GM12864 (cell line): ENCODE data around the gene GMPPA.
A peak's percentile ranks its signal among the peaks of the same experiment; 100 is the strongest.

ENCODE experiments used
- DNase-seq: peaks from one replicate; pipeline ENCODE4 v3.0.0-alpha.2; 2011; ENCODE audit warnings: low read depth
- H3K4me3 ChIP-seq: 2 replicates; pipeline ENCODE4 v1.5.1; 2011; ENCODE audit warnings: mild to moderate bottlenecking, low read depth, low read length, control low read depth
- TF ChIP-seq, protein P1 (sequence below): IDR thresholded peaks from 2 replicates; pipeline ENCODE4 v1.5.1; 2011; ENCODE audit warnings: low read depth, mild to moderate bottlenecking, moderate library complexity, low read length, control low read depth, inconsistent platforms; ENCODE audit errors: missing control alignments

GMPPA gene

DNA sequence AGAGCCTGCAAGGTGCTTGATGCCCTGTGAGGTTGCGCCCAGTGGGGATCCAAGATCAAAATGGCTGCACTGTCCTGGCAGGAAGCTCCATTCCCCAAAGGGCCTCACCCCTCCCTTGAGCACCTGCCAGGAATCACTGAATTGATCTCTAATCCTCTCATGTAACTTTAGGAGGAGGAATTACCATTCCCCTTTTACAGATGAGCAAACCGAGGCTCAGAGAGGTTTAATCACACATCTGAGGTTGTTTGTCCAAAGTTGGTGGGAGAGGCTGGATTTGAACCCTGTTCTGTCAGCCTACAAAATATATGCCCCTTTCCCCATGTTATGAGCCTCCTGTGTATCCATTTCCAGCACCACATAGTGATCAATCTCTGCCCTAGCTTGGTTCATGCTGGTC, 26.1 kb downstream of the GMPPA start:
- TF ChIP-seq, protein P1, sequence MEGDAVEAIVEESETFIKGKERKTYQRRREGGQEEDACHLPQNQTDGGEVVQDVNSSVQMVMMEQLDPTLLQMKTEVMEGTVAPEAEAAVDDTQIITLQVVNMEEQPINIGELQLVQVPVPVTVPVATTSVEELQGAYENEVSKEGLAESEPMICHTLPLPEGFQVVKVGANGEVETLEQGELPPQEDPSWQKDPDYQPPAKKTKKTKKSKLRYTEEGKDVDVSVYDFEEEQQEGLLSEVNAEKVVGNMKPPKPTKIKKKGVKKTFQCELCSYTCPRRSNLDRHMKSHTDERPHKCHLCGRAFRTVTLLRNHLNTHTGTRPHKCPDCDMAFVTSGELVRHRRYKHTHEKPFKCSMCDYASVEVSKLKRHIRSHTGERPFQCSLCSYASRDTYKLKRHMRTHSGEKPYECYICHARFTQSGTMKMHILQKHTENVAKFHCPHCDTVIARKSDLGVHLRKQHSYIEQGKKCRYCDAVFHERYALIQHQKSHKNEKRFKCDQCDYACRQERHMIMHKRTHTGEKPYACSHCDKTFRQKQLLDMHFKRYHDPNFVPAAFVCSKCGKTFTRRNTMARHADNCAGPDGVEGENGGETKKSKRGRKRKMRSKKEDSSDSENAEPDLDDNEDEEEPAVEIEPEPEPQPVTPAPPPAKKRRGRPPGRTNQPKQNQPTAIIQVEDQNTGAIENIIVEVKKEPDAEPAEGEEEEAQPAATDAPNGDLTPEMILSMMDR: no peak
- H3K4me3 ChIP-seq: no peak overlapping the region
- DNase-seq: no peak

DNA sequence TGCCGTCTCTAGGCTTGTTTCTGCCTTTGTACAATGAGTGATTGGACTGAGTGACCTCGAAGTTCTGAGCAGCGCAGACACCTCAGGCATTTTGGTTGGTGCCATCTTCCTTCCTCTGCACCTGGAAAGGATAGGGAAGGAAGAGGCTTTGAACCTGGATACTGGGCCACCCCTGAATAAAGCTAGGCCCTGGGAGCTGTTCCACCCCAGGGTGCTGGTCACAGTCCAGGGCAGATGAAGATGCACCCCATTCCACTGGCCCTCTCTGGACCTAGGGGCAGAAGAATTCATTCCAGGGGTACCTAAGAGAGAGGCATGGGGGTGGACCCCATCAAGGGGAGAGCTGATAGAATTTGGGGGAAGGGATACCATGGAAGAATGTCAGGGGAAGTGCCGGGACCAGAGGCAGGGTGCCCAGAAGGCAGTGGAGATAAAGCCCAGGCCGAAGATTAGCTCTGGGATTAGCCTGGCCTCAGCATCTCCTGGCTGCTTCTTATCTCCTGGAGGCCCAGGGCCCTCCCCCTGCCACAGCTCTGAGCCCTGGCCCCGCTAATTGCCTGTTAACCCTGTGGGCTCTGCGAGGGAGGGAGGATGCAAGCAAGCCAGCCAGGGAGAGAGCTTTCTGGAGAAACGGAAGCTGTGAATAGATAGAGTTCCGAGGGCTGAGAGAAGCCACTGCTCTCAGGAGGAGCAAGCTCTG, 27.0 kb downstream of the GMPPA start:
- TF ChIP-seq, protein P1: no peak
- H3K4me3 ChIP-seq: no peak overlapping the region
- no peak for DNase-seq

DNA sequence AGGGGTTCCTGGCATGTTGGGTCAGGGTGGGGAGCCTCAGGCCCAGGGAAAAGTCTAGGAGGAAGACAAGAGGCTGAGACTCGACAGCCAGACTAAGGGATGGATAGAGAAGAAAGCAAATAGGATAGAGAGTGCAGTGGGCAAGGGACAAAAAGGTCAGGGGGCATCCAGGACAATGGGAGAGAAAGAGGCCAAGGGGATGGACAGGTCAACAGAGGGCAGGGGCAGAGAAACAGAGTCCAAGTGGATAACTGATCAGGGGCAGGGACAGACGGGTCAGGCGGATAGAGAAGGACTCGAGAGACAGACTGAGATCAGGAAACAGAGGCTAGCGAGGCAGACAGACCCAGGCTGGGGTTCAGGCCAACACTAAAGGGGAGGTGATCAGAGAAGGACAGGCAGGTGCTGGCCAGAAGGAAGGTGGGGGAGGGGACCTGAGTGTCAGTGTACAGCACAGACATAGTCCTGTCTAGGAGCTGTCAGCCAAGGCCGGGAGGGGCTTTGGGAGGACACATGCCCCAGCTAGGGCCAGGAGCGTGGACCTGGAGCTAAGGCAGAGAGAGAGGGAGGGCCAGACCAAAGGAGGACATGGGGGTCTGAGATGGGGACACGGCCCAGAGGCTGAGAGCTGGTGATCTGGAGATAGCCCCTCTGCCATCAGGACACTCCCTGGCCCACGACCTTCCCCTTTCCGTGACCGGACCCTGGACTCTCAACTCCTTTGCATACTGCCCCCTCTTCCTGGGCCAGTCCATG, 27.8 kb downstream of the GMPPA start:
- TF ChIP-seq, protein P1: no peak
- no peak overlapping the region for H3K4me3 ChIP-seq
- no peak for DNase-seq

DNA sequence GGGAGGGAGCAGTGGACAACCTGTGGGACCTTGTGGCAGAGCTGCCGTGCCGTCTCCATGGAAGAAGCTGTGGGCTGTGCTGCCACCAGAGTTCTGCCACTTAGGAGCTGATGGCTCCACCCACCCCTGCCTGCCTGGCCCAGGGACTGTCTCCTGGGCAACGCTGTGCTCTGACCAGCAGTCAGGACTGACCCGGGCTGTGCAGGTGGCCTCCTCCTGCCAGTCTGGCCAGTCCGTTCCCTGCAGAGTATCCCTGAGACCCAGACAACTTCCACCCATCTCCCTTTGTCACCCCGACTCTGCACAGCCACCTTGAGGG, 28.3 kb downstream of the GMPPA start:
- DNase-seq: no peak
- TF ChIP-seq, protein P1: no peak
- H3K4me3 ChIP-seq: no peak overlapping the region

DNA sequence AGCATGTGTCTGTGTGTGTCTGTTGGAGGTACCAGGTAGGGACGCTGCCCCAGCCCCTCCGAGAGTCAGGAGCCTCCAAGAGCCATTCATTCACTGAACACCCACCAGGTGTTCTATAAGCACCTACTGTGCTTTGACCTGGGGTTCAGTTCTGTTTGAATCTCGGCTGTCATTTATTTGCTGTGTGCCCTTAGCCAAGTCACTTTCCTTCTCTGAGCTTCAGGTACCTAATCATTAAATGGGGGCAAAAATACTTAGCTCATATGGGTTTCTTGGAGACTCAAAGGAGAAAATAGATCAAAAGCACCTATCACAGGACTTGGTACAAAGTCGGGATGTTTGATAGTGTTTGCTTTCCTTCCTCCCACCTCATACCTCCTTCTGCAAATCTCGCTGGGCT, 28.8 kb downstream of the GMPPA start:
- TF ChIP-seq, protein P1: no peak
- no peak for DNase-seq
- no peak overlapping the region for H3K4me3 ChIP-seq

DNA sequence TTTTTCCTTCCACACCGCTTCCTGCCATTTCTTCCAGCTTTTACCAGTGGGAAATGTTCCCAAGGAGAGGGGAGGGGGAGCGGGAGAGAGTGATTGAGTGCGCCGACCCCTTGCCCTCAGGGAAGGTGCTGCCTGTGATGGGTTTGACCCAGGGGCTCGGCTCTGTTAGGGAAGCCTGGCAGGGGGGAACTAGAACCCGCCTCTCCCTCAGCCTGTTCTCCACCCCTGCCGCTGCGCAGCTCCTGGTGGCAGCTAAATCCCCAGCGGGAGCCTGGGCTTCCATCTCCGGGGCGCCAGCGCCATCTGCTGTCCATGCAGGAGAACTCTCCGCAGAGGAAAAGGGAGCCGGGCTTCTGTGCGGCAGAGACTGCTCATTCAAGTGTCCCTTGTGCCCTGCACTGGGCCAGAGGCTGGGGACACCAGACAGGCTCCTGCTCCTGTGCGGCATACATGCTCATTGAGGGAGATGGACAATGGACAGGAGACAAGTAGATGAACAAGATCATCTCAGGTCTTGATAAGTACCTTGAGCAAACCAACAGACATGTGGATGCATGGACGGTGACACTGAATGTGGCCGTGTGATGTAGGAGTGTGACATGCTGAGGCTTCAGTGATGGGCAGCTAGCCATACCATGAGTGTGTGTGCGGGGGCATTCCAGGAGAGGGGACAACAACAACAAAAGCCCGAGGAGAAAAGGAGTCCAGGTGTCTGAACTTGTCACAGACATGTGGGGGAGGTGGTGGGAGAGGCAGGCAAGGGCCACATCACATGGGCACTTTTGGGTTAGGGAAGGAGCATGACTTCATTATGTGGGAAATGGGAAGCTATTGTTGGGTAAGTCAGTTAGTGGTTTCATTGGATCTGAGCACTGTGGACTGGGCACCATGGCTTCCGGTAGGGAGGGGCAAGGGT, 31.6 kb downstream of the GMPPA start:
- peak; percentile 43 for DNase-seq
- H3K4me3 ChIP-seq: no peak overlapping the region
- TF ChIP-seq, protein P1: peak; percentile 95
